Left ventricle myocardium inferior (tissue), 1 donor: ENCODE results near the gene TMX2. TPM values are rescaled to one million over a fixed set of nuclear protein-coding genes. Genes with fewer than 3 reads are reported as not detected.

Experiments used
- DNase-seq: peaks from one replicate; pipeline ENCODE4 v3.0.0-alpha.2; 2020
- H3K27ac ChIP-seq: fragments of 200-600 bp; replicated peaks from 2 replicates; pipeline ENCODE4 v1.8.0; 2021
- H3K27me3 ChIP-seq: fragments of 200-600 bp; 2 replicates; pipeline ENCODE4 v1.8.0; 2021; ENCODE audit warnings: low read depth
- H3K36me3 ChIP-seq: fragments of 200-600 bp; 2 replicates; pipeline ENCODE4 v1.8.0; 2021
- H3K4me1 ChIP-seq: fragments of 200-600 bp; 2 replicates; pipeline ENCODE4 v1.8.0; 2021
- H3K4me3 ChIP-seq: fragments of 200-600 bp; 2 replicates; pipeline ENCODE4 v1.8.0; 2021; ENCODE audit warnings: mild to moderate bottlenecking, moderate library complexity
- H3K9me3 ChIP-seq: fragments of 200-600 bp; replicated peaks from 2 replicates; pipeline ENCODE4 v1.8.0; 2021
- intact Hi-C: fragments of 100-400 bp; cut with micrococcal nuclease; formaldehyde crosslinking; loops from one replicate; pipeline ENCODE4 v1.11.0; 2022
- total RNA-seq: library from RNA; stranded (reverse); fragmentation: NEBNext Ultra II Directional; extraction: Animal tissue kit (Norgen Biotek cat#: 25700); gene quantifications from one replicate; pipeline ENCODE4 v1.2.1, GENCODE V29; 2021
- TF ChIP-seq, protein P1 (sequence below): fragments of 200-600 bp; IDR thresholded peaks from 2 replicates; pipeline ENCODE4 v1.8.0; 2021; ENCODE audit warnings: antibody characterized with exemption, mild to moderate bottlenecking, borderline replicate concordance
- donor health status: DM: no; HTN: yes; CAD: no; lungs with severe emphysema.

TMX2 gene
- total RNA-seq, 1 donor from 2014 or later, result 64.3 TPM

DNA sequence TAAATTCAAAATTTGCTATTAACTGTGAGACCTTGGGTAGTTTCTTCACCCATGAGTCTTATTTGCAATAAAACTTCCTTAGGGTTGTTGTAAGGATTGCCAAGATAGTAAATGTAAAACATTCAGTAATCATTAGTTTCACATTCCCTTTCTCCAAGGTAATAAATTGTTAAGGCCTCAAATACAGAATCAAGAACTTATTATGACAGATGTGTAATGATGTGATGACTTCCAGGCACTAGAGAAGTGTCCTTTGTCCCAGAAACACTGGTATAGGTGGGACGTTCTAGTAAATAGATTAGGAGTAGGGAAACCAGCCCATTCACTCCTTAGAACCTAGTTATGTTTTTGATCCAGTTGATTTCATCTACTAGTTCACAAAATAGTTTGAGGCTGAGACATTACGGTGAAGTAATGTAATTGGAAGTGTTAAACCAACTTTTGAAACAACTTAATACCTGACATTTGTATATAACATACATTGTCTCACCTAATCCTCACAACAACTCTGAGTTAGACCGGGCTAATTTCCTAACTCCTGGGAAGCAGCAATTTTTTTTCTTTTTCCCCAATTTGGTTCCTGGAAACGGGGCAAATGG lies 74.7 kb downstream of the TMX2 start:
- intact Hi-C loops, result no loop called here
- H3K4me3 ChIP-seq, result no peak overlapping the region
- no peak for DNase-seq
- H3K27me3 ChIP-seq, result no peaks in the 10 kb centered on the region
- H3K4me1 ChIP-seq, result peaks cover 96% of the 10 kb centered on the region
- peak overlapping the region; percentile 55 for H3K27ac ChIP-seq
- H3K36me3 ChIP-seq, result peaks cover 20% of the 10 kb centered on the region
- no peaks in the 10 kb centered on the region for H3K9me3 ChIP-seq
- TF ChIP-seq, protein P1, sequence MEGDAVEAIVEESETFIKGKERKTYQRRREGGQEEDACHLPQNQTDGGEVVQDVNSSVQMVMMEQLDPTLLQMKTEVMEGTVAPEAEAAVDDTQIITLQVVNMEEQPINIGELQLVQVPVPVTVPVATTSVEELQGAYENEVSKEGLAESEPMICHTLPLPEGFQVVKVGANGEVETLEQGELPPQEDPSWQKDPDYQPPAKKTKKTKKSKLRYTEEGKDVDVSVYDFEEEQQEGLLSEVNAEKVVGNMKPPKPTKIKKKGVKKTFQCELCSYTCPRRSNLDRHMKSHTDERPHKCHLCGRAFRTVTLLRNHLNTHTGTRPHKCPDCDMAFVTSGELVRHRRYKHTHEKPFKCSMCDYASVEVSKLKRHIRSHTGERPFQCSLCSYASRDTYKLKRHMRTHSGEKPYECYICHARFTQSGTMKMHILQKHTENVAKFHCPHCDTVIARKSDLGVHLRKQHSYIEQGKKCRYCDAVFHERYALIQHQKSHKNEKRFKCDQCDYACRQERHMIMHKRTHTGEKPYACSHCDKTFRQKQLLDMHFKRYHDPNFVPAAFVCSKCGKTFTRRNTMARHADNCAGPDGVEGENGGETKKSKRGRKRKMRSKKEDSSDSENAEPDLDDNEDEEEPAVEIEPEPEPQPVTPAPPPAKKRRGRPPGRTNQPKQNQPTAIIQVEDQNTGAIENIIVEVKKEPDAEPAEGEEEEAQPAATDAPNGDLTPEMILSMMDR, result no peak

DNA sequence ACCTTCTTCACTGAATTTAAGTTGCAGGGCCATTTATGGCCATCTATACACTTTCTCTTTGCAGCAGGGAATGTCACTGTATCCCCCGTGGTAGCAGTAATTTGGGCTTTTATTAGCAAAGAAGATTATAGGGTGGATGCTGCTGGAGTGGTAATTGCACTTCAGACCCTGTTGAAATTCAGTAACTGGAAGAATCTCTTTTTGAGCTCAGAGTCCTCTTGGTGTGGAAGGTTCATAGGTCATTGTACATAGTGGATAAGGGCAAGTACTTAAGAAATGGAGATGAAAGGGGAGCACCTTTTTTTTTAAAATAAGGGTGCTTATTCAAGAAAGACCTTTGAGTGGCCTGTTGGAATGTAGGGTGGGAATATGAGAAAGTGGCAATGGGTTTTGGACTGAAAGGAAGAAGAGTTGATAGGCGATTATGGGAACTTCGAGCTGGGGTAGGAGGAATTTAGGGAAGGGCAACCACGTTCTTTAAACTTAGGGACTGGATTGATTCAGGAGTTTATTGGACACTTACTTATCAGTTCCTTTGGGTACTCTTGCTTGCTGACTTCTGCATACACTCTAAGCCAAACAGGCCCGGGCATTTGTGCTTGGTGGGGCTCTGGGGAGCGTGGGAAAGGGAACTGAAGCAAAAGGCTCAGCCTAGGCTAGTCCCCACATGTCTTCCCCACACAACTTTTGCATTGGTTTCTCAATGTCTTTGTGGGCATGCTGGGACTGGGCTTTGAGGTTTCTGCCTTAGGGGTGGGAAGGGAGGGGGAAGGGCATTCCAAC lies 75.7 kb downstream of the TMX2 start:
- DNase-seq, result no peak
- H3K9me3 ChIP-seq, result no peaks in the 10 kb centered on the region
- H3K27ac ChIP-seq, result peak overlapping the region; percentile 55
- no peak overlapping the region for H3K4me3 ChIP-seq
- H3K4me1 ChIP-seq, result peaks cover 96% of the 10 kb centered on the region
- intact Hi-C loops, result no loop called here
- peaks cover 23% of the 10 kb centered on the region for H3K36me3 ChIP-seq
- TF ChIP-seq, protein P1, result no peak
- H3K27me3 ChIP-seq, result no peaks in the 10 kb centered on the region

DNA sequence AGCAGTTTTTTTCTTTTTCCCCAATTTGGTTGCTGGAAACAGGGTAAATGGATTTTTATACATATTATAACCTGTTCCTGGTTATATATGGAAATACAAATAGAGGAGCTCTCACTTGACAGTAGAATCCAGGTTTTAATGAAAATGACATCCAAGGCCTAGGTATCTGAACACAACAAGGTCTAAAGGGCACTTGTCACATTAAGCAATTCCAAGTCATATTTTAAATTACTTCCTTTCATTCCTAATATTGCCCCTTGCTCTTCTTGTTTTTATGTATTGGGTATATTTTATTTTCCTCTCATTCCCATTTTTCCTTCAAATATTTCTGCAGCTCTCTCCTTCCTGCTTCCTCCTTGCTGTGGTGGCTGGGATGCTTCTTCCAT lies 76.3 kb downstream of the TMX2 start:
- Histone ChIP-seq H3K27me3 (no peaks in the 10 kb centered on the region), H3K9me3 (no peaks in the 10 kb centered on the region), H3K36me3 (peaks cover 26% of the 10 kb centered on the region), H3K4me3 (no peak overlapping the region), H3K27ac (peak overlapping the region; percentile 47), H3K4me1 (peaks cover 96% of the 10 kb centered on the region)
- intact Hi-C loops, result no loop called here
- no peak for DNase-seq
- TF ChIP-seq, protein P1, result no peak

Other genes with a start within 250 kb of the TMX2 start
- gene SLC43A1, start 196.9 kb upstream of the TMX2 start, total RNA-seq, result 4.3 TPM
- 61.0 TPM for gene TIMM10, start 181.8 kb upstream of the TMX2 start, total RNA-seq
- gene SMTNL1, start 175.0 kb upstream of the TMX2 start, total RNA-seq, result not detected
- 19.0 TPM for gene UBE2L6, start 144.9 kb upstream of the TMX2 start, total RNA-seq
- 94.6 TPM for gene SERPING1, start 114.9 kb upstream of the TMX2 start, total RNA-seq
- 0.55 TPM for gene YPEL4, start 62.7 kb upstream of the TMX2 start, total RNA-seq
- 6.0 TPM for gene CLP1, start 54.8 kb upstream of the TMX2 start, total RNA-seq
- 45.8 TPM for gene ZDHHC5, start 44.5 kb upstream of the TMX2 start, total RNA-seq
- gene MED19, start 378 bp upstream of the TMX2 start, total RNA-seq, result 9.4 TPM
- gene SELENOH, start 28.9 kb downstream of the TMX2 start, total RNA-seq, result 78.8 TPM
- gene BTBD18, start 39.2 kb downstream of the TMX2 start, total RNA-seq, result not detected
- gene CTNND1, start 49.2 kb downstream of the TMX2 start, total RNA-seq, result 58.9 TPM